GM21786 (cell line): ENCODE data around the gene MED29.
A peak's percentile ranks its signal among the peaks of the same experiment; 100 is the strongest.

Experiments
- ATAC-seq: cut with Tn5 transposase; IDR thresholded peaks from one replicate; pipeline ENCODE4 v1.9.1; 2021; ENCODE audit not compliant: unreplicated experiment

The MED29 gene

GRCh38 chr19:39410017-39410830, 19.0 kb downstream of the MED29 start:
- ATAC-seq, result no peak

- no peak for ATAC-seq
These were observed 19.6 kb downstream of the MED29 start for GRCh38 chr19:39410831-39411080.

GRCh38 chr19:39411081-39411831, 20.1 kb downstream of the MED29 start:
- no peak for ATAC-seq

DNA sequence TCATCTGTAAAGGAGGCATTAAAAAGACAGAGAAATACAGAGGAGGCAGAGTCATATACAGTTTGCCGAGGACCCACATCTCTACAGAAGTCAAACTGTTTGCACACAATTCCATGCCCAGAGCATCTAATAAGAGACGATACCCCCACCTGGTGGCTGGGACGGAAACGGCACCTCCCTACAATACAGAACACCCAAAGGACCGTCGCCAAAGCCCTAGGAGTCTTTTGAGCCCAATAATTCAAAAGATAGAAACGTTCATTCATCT, 20.6 kb downstream of the MED29 start:
- ATAC-seq, result peak; percentile 25

DNA sequence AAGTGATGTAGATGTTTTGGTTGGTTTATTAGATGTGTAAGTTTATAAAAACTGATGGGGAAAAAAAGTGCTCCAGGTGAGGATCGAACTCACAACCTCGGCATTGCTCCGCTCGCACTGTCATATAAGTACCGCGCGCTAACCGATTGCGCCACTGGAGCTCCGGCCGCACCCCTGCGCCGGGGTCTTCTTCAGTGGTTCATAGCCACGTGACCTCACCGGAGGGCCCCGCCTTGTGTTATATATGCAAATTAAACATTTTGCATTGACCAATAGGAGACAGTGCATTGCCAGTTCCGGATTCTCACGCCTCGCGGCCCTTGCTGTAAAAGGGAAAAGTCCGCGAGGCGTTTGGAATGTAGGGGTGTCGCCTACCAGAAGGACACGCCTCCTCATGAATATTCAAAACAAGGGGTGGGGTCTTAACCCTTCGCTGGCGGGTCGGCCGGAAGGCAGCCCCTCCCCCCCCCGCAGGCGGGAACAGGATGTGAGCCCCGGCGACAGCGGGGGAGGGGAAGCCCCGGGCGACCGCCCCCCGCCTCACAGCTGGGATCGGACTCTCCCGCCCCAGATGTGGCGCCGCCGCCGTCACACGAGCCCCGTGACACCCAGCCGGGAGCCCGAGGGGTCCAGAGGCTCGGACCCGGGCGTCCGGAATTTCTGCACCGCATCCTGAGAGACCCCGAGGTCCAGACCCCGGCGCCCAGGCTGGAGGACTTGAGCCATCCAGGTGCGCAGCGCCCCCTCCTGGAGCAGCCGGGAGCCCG, 21.1 kb downstream of the MED29 start, which contains the start of gene PLEKHG2:
PLEKHG2 (plus strand) TSS at position 570 of the 767 bp plus-strand sequence. CDS start 1,418 bp downstream, outside the sequence.
- ATAC-seq, result peak; percentile 53

- ATAC-seq, result no peak
These were observed 21.7 kb downstream of the MED29 start for GRCh38 chr19:39412867-39413271.

DNA sequence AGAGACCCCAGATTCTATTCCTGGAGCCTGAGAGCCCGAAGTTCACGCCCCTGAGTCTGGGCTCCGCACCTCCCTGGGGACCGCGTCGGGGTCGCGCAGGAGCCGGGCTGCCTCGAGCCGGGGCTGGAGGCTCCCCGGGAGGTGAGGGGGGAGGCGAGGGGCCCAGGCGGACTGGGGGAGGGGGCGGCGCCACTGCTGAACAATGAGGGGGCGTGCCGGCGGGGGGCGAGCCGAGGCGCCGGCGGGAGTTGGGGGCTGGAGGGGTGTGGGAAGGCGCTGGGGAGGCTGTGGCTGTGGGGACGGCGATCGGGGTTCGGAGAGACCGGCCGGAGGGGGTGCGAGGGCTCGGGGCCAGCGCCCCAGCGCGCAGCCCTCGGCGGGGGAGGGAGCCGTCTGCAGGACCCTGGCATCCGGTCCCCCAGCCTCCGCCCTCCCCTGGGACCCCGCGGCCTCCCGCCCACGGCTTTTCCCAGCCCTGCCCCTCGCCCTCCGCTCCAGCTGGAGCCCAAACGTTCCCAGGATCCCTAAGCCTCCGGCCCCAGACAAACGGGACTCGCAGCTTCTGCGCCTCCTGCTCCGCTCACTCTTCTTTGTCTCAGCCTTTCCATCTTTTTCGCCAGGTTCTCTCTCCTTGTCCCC, 22.2 kb downstream of the MED29 start:
- no peak for ATAC-seq

- ATAC-seq, result no peak
These were observed 22.9 kb downstream of the MED29 start for GRCh38 chr19:39413911-39414608.

GRCh38 chr19:39415111-39416046, 24.2 kb downstream of the MED29 start:
- ATAC-seq, result no peak

GRCh38 chr19:39416152-39417120, 25.3 kb downstream of the MED29 start:
- no peak for ATAC-seq

DNA sequence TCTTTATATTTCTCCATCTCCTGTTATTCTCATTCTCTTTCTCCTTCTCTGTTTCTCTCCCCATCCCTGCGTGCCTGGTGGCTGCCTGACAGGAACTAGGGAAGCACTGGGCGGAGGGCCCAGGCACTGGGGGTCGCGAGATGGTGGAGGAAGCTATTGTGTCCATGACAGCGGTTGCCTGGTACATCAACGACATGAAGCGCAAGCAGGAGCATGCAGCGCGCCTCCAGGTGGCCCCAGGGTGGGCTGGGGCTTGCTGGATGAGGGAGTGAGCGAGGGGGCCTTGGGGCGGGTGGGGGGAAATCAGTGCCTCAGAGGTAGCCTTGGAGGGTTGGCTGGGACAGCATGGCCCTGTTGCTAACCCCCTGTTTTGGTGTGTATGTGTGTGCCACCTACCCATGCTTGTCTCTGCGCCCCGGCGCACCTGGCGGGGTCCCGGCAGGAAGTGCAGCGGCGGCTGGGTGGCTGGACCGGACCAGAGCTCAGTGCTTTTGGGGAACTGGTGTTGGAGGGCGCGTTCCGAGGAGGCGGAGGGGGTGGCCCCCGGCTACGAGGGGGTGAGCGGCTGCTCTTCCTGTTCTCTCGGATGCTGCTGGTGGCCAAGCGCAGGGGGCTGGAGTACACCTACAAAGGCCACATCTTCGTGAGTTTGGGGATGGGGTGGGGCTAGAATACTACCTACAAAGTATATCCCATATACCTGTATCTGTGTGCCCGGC, 26.4 kb downstream of the MED29 start:
- ATAC-seq, result no peak

DNA sequence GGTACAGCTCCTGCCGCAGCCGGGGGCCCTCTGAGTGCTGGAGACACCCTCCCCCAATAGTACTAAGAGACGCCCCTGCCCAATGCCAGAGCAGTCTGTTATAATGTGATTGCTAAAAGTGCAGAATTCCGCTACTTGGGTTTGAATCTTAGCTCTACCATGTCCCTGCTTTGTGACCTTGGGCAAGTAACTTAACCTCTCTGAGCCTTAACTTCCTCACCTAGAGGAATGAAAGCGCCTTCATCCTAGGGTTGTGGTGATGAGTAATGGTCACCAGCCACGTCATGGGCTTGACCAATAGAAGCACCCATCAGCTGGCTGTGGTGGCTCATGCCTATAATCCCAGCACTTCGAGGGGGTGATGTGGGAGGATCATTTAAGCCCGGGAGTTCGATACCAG, 27.8 kb downstream of the MED29 start:
- ATAC-seq, result no peak

DNA sequence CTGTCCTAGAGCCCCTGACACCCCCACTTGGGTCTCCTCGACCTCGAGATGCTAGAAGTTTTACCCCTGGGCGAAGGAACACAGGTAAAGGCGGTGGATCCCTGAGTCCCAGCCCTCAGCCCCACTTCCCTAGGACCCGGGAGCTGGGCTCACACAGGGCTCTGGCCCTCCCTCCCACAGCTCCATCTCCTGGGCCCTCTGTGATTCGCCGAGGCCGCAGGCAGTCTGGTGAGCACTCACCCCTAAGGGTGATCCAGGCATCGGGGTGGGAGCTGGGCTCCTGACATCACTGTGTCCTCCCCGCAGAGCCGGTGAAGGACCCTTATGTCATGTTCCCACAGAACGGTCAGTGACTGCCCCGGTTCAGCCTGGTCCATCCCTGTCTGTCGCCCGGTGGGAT, 29.6 kb downstream of the MED29 start:
- ATAC-seq, result no peak

- no peak for ATAC-seq
These were observed 30.8 kb downstream of the MED29 start for GRCh38 chr19:39422020-39422419.

DNA sequence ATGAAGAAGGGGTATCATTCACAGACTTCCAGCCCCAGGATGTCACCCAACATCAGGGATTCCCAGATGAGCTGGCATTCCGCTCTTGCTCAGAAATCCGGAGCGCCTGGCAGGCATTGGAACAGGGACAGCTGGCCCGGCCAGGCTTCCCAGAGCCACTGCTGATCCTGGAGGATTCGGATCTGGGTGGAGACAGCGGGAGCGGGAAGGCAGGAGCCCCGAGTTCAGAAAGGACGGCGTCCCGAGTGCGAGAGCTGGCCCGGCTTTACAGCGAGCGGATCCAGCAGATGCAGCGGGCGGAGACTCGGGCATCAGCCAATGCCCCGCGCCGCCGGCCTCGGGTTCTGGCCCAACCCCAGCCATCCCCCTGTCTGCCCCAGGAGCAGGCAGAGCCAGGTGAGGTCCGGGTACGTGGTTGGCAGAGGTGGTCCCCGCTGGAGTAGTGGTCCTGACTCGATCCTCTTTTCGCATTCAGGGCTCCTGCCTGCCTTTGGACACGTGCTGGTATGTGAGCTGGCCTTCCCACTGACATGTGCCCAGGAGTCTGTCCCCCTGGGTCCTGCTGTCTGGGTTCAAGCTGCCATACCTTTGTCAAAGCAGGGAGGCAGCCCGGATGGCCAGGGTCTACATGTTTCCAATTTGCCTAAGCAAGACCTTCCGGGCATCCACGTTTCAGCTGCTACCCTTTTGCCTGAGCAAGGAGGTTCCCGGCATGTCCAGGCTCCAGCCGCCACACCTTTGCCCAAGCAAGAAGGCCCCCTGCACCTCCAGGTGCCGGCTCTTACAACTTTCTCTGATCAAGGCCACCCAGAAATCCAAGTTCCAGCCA, 32.3 kb downstream of the MED29 start:
- no peak for ATAC-seq

GRCh38 chr19:39424934-39425333, 33.8 kb downstream of the MED29 start:
- ATAC-seq, result no peak

DNA sequence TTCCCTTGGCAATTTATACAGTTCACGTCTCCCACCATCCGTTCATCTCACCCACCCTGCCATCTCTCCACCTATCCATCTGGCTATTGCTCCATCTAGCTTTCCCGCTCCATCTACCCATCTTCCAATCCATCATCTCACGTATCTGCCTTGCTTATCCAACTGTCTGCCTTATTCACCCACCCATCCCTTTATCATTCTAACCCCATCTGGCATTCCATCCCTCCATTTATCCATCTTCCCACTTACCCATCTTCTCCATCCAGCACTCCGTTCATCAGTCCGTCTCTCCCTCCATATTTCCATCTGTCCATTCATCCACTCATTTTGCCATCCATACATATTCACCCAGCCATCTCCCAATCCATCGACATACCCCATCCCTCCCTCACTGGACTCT, 34.6 kb downstream of the MED29 start:
- no peak for ATAC-seq
